GM19099 (cell line): ENCODE measurements around the gene CABLES1.

ENCODE experiments used
- POLR2A ChIP-seq: IDR thresholded peaks from 3 replicates; pipeline ENCODE4 v1.6.1; 2011; ENCODE audit warnings: low read depth; ENCODE audit not compliant: insufficient read length; ENCODE audit errors: extremely low read depth

Gene CABLES1

DNA sequence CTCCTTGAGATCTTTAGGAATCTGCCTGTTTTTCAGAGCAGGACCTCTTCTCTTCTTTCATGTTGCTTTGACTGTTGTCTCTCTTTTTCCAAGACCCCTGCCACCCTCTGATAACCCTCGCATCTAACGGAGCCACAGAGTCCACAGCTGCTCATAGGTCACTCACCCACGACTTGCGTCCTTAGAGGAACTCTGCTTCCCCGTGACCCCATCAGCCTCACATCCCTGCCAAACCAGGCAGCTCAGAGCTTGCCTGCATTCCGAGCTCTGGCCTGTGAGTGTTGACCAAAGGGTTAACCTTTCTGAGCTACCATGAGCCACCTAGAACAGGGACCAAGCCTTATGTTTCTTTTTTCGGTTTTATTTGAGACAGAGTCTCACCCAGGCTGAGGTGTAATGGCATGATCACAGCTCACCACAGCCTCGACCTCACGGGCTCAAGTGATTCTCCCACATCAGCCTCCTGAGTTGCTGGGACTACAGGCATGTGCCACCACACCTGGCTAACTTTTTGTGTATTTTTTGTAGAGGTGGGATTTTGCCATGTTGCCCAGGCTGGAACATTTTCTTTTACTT is 36.4 kb downstream of the CABLES1 start:
- no peak for TF ChIP-seq POLR2A

DNA sequence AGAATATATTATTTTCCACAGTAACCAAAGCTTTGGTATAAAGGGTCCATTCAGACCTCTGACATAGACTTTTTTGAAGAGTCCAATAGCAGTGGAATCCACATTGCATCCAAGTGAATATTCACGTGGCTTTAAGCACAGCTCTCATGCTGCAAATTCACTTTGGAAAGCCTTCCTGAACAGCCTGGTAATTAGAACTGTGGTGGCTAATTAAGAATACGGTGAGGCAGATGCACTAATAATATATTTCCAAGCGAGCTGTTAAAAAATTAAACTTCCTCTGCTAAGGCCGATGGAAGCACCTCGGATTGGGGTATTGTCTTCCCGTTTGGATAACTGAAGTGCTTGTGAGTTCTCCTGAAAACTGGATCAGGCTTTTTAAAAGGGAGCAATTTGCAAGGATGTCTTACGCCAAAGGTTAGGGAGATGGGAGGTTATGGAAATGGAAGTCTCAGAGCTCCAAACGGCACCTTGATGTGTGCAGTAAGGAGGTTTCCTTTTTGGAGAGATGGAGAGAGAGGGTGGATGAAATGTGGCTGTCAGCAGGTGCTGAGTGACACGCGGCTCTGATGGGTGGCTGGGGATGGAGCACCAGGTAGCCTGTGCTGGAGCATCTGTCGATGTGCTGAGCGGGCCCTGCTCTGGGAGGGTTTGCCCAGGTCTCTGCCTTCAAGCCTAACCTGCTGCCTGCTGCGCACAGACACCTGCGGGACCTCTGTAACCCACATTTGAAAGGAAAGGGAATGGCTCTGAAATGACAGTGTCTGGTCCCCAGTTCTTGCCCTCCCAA is 37.5 kb downstream of the CABLES1 start:
- no peak for TF ChIP-seq POLR2A

DNA sequence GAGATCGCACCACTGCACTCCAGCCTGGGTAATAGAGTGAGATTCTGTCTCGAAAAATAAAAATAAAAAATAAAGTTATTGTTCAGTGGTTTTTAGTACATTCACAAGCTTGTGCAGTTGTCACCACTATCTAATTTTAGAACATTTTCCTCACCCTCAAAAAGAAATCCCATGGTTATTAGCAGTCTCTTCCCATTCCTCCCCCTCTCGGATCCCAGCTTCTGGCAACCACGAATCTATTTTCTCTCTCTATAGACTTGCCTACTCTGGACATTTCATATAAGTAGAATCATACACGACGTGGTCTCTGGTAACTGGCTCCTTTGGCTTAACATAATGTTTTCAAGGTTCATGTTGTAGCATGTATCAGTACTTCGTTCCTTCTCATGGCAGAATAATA is 38.6 kb downstream of the CABLES1 start:
- no peak for TF ChIP-seq POLR2A

DNA sequence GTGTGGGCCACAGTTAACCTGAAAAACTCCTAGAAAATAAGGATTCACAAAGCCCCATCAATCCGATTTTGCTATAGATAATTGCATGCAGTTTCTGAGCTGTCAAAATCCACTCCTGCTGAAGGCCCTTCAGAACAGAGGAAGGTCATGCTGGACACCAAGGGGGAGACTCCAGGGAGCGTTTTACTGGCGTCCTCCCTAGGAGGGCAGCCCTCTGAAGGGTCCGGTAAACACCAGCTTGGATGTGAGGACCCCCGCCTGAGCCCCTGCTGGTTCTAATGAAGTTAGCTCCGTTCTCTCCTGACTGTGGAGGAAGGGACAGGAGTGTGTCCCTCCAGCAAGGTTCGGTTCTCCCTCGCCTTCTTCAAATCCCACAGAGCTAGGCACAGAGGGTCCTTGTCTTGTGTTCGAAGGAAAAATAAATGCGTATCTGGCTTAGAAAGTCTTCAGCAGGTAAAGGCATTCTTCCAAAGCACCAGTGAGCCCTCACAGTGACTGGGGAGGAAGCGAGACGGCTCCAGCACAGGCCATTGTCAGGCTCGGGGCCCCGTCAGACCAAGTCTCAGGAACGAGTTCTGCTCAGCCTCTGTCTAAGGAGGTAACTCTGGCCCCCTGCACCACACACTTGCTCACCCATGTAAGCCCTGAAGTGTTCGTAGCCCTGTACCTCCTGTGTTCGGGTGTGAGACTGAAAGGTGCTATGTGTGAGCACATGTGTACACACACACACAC is 41.6 kb downstream of the CABLES1 start:
- TF ChIP-seq POLR2A: no peak

DNA sequence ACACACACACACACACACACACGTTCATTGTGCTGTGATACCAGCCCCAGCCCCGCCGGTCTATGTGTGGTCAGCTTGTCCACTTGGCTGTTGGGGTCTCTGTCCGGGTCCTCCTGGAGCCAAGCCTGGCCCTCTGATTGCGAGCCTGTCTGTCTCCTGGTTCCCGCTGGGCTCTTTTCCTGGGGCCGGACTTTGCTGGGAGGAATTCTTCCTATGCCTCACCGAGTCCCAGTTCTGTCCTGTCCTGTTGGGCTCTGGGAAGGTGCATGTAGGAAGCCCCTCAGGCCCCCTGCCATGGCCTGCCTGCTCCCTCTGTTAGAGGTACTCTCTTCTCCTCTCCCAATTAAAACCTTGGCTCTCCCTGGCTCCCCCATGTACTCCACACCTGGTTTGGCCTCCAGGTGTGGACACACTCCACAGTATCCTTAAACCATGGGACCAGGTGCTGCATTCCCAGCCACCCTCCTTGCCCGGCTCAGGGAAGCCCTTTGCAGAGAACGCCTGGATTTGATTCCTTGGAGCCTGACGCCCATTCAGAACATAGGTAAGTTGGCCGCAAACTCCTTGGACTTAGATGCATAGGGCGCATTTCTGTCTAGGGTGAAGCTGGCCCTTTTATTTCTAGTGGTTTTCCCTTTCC is 42.3 kb downstream of the CABLES1 start:
- no peak for TF ChIP-seq POLR2A

DNA sequence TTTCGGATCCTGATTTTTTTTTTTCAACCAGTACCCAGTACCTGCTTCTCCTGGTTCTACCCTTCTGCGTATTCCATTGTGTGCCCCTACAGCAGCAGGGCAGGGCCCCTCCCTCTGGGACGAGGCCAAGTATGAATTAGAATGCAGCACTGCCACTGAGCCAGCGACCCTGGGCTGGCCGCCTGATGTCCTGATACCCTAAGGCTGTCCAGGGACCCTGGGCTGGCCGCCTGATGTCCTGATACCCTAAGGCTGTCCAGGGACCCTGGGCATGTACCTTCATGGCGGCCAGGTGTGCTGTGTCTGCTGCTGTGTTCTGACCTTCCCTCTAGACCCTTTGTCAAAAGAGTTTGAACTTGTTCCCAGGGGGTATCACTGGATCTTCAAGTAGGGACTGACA is 42.9 kb downstream of the CABLES1 start:
- no peak for TF ChIP-seq POLR2A

DNA sequence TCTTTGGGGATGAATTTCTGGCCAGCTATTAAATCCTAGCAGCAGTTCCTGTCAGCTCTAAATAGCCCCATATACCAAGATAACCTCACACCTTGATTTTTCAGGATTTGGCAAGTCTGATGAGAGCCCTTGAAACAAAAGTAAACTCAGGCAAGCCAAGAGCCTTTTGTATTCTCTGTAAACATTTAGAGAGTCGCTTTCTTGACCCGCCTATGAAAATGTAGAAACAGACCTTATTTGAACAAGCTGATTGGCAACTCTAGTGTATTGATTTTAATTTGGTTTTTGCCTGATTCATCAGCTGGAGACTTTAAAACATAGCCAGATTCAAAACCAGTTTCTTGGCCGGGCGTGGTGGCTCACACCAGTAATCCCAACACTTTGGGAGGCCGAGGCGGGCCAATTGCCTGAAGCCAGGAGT is 43.4 kb downstream of the CABLES1 start:
- no peak for TF ChIP-seq POLR2A

DNA sequence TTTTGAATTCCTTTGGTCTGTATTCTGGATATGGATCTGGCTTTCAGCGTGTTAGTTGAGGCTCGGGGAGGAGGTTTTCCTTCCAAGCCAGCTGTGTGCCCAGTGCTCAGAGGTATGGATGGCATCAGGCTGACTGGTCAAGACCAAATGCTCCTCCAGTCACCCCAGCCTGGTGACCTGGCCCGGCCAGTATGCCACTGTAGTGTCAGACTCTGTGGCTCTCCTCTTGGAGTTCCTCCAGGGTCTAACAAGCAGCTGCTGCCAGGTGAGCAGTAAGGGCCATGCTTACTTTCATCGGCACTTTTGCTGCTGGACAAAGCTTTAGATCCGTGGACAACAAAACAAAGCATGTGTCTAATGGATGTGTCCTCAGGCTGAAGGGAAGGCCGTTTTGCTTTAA is 44.1 kb downstream of the CABLES1 start:
- no peak for TF ChIP-seq POLR2A

DNA sequence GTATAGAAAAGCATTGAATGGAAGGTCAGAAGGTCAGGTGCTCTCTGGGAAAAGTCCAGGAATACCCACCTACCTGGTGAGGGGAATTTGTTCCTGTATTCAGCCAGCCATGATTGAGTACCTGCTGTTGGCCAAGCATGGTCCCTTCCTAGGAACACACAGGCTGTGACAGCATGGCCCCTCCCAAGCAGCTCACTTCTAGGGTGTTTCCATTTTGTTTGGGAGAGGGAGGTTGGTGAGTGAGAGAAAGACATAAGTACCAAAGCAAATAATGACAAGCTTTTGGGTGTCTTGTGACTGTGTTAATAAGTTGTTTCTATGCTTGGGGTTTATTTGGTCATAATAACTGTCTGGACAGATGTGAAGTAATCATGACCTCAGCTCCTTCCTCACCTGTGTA is 46.3 kb downstream of the CABLES1 start:
- no peak for TF ChIP-seq POLR2A

DNA sequence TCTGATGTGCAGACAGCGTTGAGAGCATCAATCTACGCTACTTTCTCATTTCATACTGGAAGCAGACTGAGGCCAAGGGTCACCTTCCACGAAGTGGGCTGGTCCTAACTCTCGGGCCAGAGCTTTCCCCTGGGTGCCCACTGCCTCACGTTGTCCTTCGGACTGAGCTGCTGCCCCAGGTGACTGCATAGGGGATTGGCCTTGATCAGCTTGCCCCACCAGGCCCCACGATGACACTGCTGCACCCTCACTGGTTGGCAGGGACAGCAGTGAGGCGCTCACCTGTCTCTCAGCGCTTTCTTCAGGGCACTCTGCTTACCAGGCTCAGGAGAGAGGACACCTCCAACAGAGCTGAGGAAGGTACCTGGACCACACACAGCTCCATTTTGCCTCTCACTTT is 47.3 kb downstream of the CABLES1 start:
- no peak for TF ChIP-seq POLR2A

DNA sequence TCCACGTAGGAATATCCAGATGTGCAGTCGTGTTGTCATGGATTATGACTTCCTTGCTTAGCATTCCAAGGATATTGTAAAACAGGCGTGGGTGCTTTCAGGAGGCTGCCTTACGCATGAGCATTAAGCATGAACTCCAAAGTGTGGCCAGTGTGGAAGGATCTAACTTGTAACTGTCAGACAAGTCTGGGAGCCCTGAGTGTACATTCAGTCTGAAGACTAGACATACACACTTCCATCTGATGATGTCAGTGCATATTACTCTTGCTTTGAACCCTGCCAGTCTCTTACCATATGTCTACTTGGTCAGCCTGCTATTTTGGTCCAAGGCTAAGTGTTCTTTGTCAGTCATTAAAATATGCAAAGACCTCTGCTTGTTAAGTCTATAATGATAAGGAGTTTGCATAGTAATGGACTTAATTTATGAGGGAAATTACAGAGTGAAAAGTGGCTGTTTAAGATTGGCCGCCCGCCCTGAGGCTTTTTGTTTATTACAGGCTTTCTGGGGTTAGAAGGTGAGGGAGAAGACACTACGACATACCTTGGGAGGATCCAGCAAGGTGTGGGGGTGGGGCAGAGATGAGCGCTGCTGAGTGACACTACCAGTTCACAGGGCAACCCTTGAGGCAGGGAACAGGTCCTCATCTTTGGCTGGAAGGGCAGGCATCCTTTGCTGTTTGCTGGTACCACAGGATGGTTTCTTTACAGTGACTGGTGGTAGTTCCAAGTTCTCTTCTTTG is 48.3 kb downstream of the CABLES1 start:
- no peak for TF ChIP-seq POLR2A

DNA sequence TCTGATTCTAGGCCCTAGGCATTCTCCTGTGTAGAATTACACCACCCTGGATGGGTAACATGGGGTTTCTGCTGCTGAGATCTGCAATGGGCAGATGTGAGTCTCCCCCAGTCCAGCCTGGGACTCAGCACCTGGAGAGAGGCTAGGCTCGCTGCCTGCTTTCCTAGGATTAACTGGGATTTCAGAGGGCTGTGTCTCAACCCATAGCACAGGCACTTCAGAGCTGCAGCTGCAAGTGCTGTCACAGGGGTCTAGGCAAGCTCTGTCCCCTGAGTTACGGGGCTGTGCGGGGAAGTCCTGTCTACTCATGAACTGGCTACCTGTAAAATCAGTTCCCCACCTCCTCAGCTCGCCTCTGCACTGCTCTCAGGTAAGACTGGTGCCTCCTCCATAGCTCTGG is 51.5 kb downstream of the CABLES1 start:
- TF ChIP-seq POLR2A: no peak

DNA sequence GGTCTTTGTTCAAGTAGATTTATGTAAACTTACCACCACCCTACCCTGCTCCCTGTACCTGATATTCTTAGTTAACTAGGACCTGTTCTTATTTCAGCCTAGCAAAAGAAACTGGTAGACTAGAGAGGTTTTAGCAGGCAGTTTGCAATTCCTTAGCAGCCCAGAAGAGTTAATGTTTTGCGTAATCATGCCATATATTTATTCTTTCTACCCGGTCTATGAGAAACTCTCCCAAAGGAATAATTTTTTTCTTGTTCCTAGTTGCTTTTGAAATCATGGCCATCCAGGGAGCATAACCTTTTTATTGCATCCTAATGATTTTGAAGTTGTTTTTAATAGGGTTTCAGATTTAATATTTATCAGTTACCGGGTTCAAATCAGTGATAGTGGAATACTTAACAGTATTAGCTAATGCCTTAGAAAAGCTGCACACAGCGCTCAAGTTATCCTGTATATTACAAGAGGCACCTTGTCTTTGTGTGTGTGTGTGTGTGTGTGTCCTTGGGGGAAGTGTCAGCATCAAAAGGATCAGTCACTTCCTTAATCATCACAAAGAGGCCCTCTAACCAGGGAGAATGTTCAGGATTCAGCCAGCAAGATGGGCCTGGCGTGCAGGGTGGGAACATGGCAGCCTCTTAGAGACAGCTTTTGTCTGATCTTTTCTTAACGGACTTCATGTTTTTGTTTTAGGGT is 52.9 kb downstream of the CABLES1 start:
- TF ChIP-seq POLR2A: no peak

DNA sequence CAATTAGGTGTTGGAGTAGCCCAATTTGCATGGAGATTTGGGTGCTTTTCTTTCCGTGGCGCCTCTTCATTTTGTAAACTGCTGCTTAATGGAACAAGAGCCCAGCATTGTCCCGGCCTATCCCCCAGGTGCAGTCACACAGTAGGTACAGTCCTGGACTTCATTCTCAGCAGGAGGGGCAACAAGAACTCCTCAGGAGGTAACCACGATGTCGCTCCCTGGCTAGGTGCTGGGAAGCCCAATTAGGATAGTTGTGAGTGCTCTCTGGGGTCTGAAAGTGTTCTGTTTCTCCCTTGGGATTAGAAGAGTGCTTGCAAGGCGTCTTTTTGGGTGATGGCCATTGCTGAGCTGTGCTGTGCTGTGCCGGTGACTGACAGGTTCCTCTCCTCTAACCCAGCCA is 53.8 kb downstream of the CABLES1 start:
- no peak for TF ChIP-seq POLR2A
